PC-9 (cell line): ENCODE data around the gene GTF2I. TPM values are rescaled to one million over a fixed set of nuclear protein-coding genes. Genes with fewer than 3 reads are reported as not detected.
A peak's percentile ranks its signal among the peaks of the same experiment; 100 is the strongest.
"Not testable (repeated sequence)": the region's sequence is repeated elsewhere in the genome, so short reads cannot be mapped to it uniquely, and the experiment has no call there.

Source experiments
- BruUV-seq: library from RNA; stranded (reverse); fragments of 400-500 nt; replicated peaks from 2 replicates; lab custom pipeline; 2021; lab: Mats Ljungman, UMichigan
- CTCF ChIA-PET: fragments of 300-600 bp; sonication (Branson Sonifier 250); formaldehyde crosslinking; loops from one replicate; lab custom pipeline; 2022; ENCODE audit warnings: antibody characterized with exemption; lab: Charles Lee
- POLR2A ChIA-PET: fragments of 300-600 bp; sonication (Branson Sonifier 250); formaldehyde crosslinking; loops from one replicate; lab custom pipeline; 2022; ENCODE audit warnings: antibody characterized with exemption; ENCODE audit not compliant: unreplicated experiment; lab: Charles Lee
- DNase-seq, 2 experiments: peaks; one replicate each; pipeline versions ENCODE4 v3.0.0 to v3.0.0-alpha.2; 2015 to 2022; ENCODE audit warnings: mixed read lengths in 1 of 2
- H2AFZ ChIP-seq: fragments of 200-600 bp; sonication (generic); 2 replicates; pipeline ENCODE4 v1.8.1; 2017; ENCODE audit warnings: antibody characterized with exemption
- H3F3A ChIP-seq: fragments of 200-600 bp; sonication (generic); 2 replicates; pipeline ENCODE4 v1.8.1; 2017; ENCODE audit warnings: antibody characterized with exemption, mild to moderate bottlenecking, low read depth; ENCODE audit not compliant: insufficient read depth
- H3K27ac ChIP-seq: fragments of 200-600 bp; sonication (generic); 2 replicates; pipeline ENCODE4 v1.6.1; 2016; ENCODE audit warnings: mixed run types
- H3K27me3 ChIP-seq: fragments of 200-600 bp; sonication (generic); 2 replicates; pipeline ENCODE4 v1.6.1; 2016; ENCODE audit warnings: low read depth, mixed run types; ENCODE audit not compliant: insufficient read depth
- H3K36me3 ChIP-seq: fragments of 200-600 bp; sonication (generic); 2 replicates; pipeline ENCODE4 v1.6.1; 2016; ENCODE audit warnings: low read depth, mixed run types
- H3K4me1 ChIP-seq: fragments of 200-600 bp; sonication (generic); replicated peaks from 2 replicates; pipeline ENCODE4 v1.6.1; 2016; ENCODE audit warnings: mixed run types; ENCODE audit not compliant: insufficient read depth
- H3K4me2 ChIP-seq: fragments of 200-600 bp; sonication (generic); 2 replicates; pipeline ENCODE4 v1.6.1; 2017; ENCODE audit warnings: mixed run types
- H3K4me3 ChIP-seq: fragments of 200-600 bp; sonication (generic); 2 replicates; pipeline ENCODE4 v1.6.1; 2016; ENCODE audit warnings: mixed run types
- H3K79me2 ChIP-seq: fragments of 200-600 bp; sonication (generic); 2 replicates; pipeline ENCODE4 v1.6.1; 2017; ENCODE audit warnings: low read depth, mixed run types
- H3K9me2 ChIP-seq: fragments of 200-600 bp; sonication (generic); 2 replicates; pipeline ENCODE4 v1.8.1; 2017; ENCODE audit warnings: mild to moderate bottlenecking; ENCODE audit not compliant: insufficient read depth
- H3K9me3 ChIP-seq: fragments of 200-600 bp; sonication (generic); 2 replicates; pipeline ENCODE4 v1.8.1; 2016; ENCODE audit warnings: low read depth; ENCODE audit not compliant: insufficient read depth
- H4K20me1 ChIP-seq: fragments of 200-600 bp; sonication (generic); 2 replicates; pipeline ENCODE4 v1.8.1; 2017; ENCODE audit not compliant: insufficient read depth
- intact Hi-C: fragments of 100-400 bp; cut with micrococcal nuclease; formaldehyde crosslinking; loops from one replicate; pipeline ENCODE4 v1.10.0; 2022; ENCODE audit not compliant: unreplicated experiment
- total RNA-seq: library from RNA; stranded (reverse); gene quantifications from 2 replicates; pipeline ENCODE4 v1.2.3, GENCODE V29; 2021

Gene GTF2I
- total RNA-seq, 1 experiment from 2014 or later: 364 TPM

- H3K9me2 ChIP-seq, H3F3A ChIP-seq, H3K27ac ChIP-seq, H4K20me1 ChIP-seq, H3K9me3 ChIP-seq, BruUV-seq, H3K36me3 ChIP-seq, intact Hi-C loops, H3K4me2 ChIP-seq, H3K79me2 ChIP-seq, CTCF ChIA-PET, DNase-seq, H3K4me3 ChIP-seq, H3K27me3 ChIP-seq, POLR2A ChIA-PET, H3K4me1 ChIP-seq, H2AFZ ChIP-seq: not testable (repeated sequence)
These were observed 86.5 kb downstream of the GTF2I start for GRCh38 chr7:74743936-74744557.

DNA sequence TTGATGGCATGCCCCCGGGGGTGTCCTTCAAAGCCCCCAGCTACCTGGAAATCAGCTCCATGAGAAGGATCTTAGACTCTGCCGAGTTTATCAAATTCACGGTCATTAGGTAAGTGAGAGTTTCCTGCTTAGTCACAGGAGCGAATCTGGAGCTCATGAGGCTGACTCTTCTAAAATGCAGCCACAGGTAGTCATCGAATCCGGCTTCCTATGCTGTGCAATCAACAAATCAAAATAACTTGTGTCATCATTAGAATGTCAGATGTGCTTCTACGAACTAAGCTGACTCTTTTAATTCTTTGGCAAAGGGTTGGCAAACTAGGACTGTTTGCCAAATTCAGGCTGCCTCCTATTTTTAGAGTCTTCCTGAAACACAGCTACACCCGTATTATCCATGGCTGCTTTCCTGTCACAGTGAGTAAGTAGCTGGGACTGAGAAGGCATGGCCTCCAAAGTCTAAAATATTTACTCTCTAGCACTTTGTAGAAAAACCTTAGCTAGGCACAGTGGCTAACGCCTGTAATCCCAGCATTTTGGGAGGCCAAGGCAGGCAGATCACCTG is 96.5 kb downstream of the GTF2I start:
- H3K4me3 ChIP-seq, H3K4me1 ChIP-seq, CTCF ChIA-PET, POLR2A ChIA-PET, H3K4me2 ChIP-seq, H3K27me3 ChIP-seq, H3K79me2 ChIP-seq, H3K36me3 ChIP-seq, H3K9me2 ChIP-seq, H3K27ac ChIP-seq, DNase-seq, intact Hi-C loops, H3F3A ChIP-seq, H4K20me1 ChIP-seq, H3K9me3 ChIP-seq, BruUV-seq, H2AFZ ChIP-seq: not testable (repeated sequence)

GRCh38 chr7:74756673-74757072 is 99.2 kb downstream of the GTF2I start:
- H3K4me3 ChIP-seq, H2AFZ ChIP-seq, H3K27me3 ChIP-seq, H3K4me2 ChIP-seq, H3K36me3 ChIP-seq, intact Hi-C loops, H3K27ac ChIP-seq, H3K9me2 ChIP-seq, BruUV-seq, H3K4me1 ChIP-seq, CTCF ChIA-PET, DNase-seq, H4K20me1 ChIP-seq, POLR2A ChIA-PET, H3K79me2 ChIP-seq, H3F3A ChIP-seq, H3K9me3 ChIP-seq: not testable (repeated sequence)

- H2AFZ ChIP-seq, H3K36me3 ChIP-seq, H3K4me2 ChIP-seq, BruUV-seq, intact Hi-C loops, H3K4me3 ChIP-seq, H3K9me3 ChIP-seq, POLR2A ChIA-PET, H4K20me1 ChIP-seq, H3K79me2 ChIP-seq, H3K4me1 ChIP-seq, H3K9me2 ChIP-seq, CTCF ChIA-PET, H3K27ac ChIP-seq, H3F3A ChIP-seq, DNase-seq, H3K27me3 ChIP-seq: not testable (repeated sequence)
These were observed 100.8 kb downstream of the GTF2I start for GRCh38 chr7:74758268-74758667.

GRCh38 chr7:74758982-74759381 is 101.5 kb downstream of the GTF2I start:
- H4K20me1 ChIP-seq, intact Hi-C loops, H3K9me3 ChIP-seq, H3K79me2 ChIP-seq, H2AFZ ChIP-seq, H3K9me2 ChIP-seq, H3F3A ChIP-seq, POLR2A ChIA-PET, DNase-seq, H3K36me3 ChIP-seq, H3K27me3 ChIP-seq, CTCF ChIA-PET, H3K4me2 ChIP-seq, H3K4me3 ChIP-seq, BruUV-seq, H3K4me1 ChIP-seq: not testable (repeated sequence)
- H3K27ac ChIP-seq: peak overlapping the region; percentile 83

- H3K79me2 ChIP-seq, H3K9me2 ChIP-seq, H3K27me3 ChIP-seq, H3F3A ChIP-seq, POLR2A ChIA-PET, DNase-seq, intact Hi-C loops, H3K9me3 ChIP-seq, H3K4me2 ChIP-seq, H3K27ac ChIP-seq, CTCF ChIA-PET, H3K4me1 ChIP-seq, H3K36me3 ChIP-seq, H2AFZ ChIP-seq, H3K4me3 ChIP-seq, H4K20me1 ChIP-seq: not testable (repeated sequence)
- BruUV-seq: TSS peak; percentile 1
These were observed 107.8 kb downstream of the GTF2I start for GRCh38 chr7:74765205-74765918.

GRCh38 chr7:74766509-74766908 is 109.0 kb downstream of the GTF2I start:
- H3K27me3 ChIP-seq, H2AFZ ChIP-seq, H3K27ac ChIP-seq, H3K4me3 ChIP-seq, BruUV-seq, intact Hi-C loops, H3K36me3 ChIP-seq, H4K20me1 ChIP-seq, POLR2A ChIA-PET, DNase-seq, H3K9me2 ChIP-seq, H3K4me2 ChIP-seq, CTCF ChIA-PET, H3K79me2 ChIP-seq, H3F3A ChIP-seq, H3K4me1 ChIP-seq, H3K9me3 ChIP-seq: not testable (repeated sequence)
